PFSK-1 (cell line): Measurements from ENCODE around the gene ROBO2.

Experiments
- POLR2AphosphoS5 ChIP-seq: IDR thresholded peaks from 2 replicates; pipeline ENCODE4 v1.6.1; 2012; ENCODE audit warnings: low read depth, mild to moderate bottlenecking, control low read depth, low read length, moderate library complexity
- TAF1 ChIP-seq: IDR thresholded peaks from 2 replicates; pipeline ENCODE4 v1.6.1; 2012; ENCODE audit warnings: low read length, control low read depth, borderline replicate concordance; ENCODE audit not compliant: insufficient read depth

DNA sequence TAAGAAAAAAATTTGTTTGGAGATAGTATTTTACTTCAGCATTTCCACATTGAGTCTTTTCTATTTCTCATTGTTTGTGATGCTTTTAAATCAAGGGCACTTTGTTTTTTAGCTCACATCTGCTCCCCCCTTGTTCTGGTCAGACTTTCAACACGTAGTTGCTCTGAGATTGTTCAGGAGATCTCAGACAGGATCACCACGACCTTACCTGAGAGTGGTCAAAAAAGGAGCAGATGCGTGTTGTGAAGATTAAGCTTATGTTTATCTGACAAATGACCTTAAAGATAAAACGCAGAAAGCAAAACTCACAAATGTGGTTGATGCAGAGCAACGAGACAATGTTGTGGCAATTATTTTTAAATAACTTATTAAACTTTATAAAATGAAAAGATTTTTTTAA is 298.3 kb downstream of the ROBO2 start:
- TF ChIP-seq TAF1 = no peak
- no peak for TF ChIP-seq POLR2AphosphoS5
